Occipital lobe (tissue), 2 donors: Measurements from ENCODE around the gene TMEM132D. TPM values are rescaled to one million over a fixed set of nuclear protein-coding genes. Genes with fewer than 3 reads are reported as not detected.

ENCODE experiments used
- DNase-seq: peaks from one replicate; lab custom pipeline; 2025; lab: John Stamatoyannopoulos, UW
- total RNA-seq: library from RNA; depleted of rRNA; stranded (reverse); fragments of >200 nt; gene quantifications from one replicate; pipeline ENCODE4 v1.2.3, GENCODE V29; 2014

The TMEM132D gene
- total RNA-seq, 1 donor from 2014 or later, result 4.4 TPM

GRCh38 chr12:129440278-129440677 is 463.5 kb downstream of the TMEM132D start:
- no peak for DNase-seq

GRCh38 chr12:129434790-129435189 is 469.0 kb downstream of the TMEM132D start:
- DNase-seq, result no peak

GRCh38 chr12:129428240-129428936 is 475.4 kb downstream of the TMEM132D start:
- no peak for DNase-seq

- DNase-seq, result no peak
Observed at GRCh38 chr12:129423041-129423580, 480.7 kb downstream of the TMEM132D start.

- DNase-seq, result no peak
Observed at GRCh38 chr12:129413295-129413694, 490.5 kb downstream of the TMEM132D start.

- no peak for DNase-seq
Observed at GRCh38 chr12:129409281-129409680, 494.5 kb downstream of the TMEM132D start.

GRCh38 chr12:129404556-129404955 is 499.3 kb downstream of the TMEM132D start:
- no peak for DNase-seq

GRCh38 chr12:129401572-129401971 is 502.3 kb downstream of the TMEM132D start:
- DNase-seq, result no peak

GRCh38 chr12:129394177-129394825 is 509.5 kb downstream of the TMEM132D start:
- DNase-seq, result no peak

- no peak for DNase-seq
Observed at GRCh38 chr12:129393357-129393937, 510.4 kb downstream of the TMEM132D start.

GRCh38 chr12:129385637-129385990 is 518.2 kb downstream of the TMEM132D start:
- no peak for DNase-seq

- no peak for DNase-seq
Observed at GRCh38 chr12:129383956-129384355, 519.9 kb downstream of the TMEM132D start.

GRCh38 chr12:129381715-129382114 is 522.1 kb downstream of the TMEM132D start:
- no peak for DNase-seq

GRCh38 chr12:129379076-129379804 is 524.6 kb downstream of the TMEM132D start:
- no peak for DNase-seq

- DNase-seq, result no peak
Observed at GRCh38 chr12:129378496-129378895, 525.3 kb downstream of the TMEM132D start.

GRCh38 chr12:129373746-129374145 is 530.1 kb downstream of the TMEM132D start:
- DNase-seq, result no peak

- DNase-seq, result no peak
Observed at GRCh38 chr12:129372876-129373275, 530.9 kb downstream of the TMEM132D start.

GRCh38 chr12:129372348-129372747 is 531.5 kb downstream of the TMEM132D start:
- no peak for DNase-seq

GRCh38 chr12:129371268-129371667 is 532.6 kb downstream of the TMEM132D start:
- no peak for DNase-seq

GRCh38 chr12:129366656-129367055 is 537.2 kb downstream of the TMEM132D start:
- DNase-seq, result no peak

- DNase-seq, result no peak
Observed at GRCh38 chr12:129363041-129363440, 540.8 kb downstream of the TMEM132D start.

GRCh38 chr12:129357233-129357632 is 546.6 kb downstream of the TMEM132D start:
- no peak for DNase-seq
